HCT116 (cell line): Measurements from ENCODE around the gene SLF1. TPM values are rescaled to one million over a fixed set of nuclear protein-coding genes. Genes with fewer than 3 reads are reported as not detected.

Experiments
- ATAC-seq: fragments of 200-7000 bp; cut with Tn5 transposase; 2 replicates; pipeline ENCODE4 v1.9.1; 2020; ENCODE audit warnings: mild to moderate bottlenecking, moderate library complexity
- BruUV-seq: library from RNA; stranded (reverse); fragments of 400-500 nt; replicated peaks from 2 replicates; lab custom pipeline; 2021; lab: Mats Ljungman, UMichigan
- CTCF ChIA-PET: fragments of 300-600 bp; sonication (Branson Sonifier 250); formaldehyde crosslinking; loops from one replicate; lab custom pipeline; 2021; ENCODE audit warnings: antibody characterized with exemption; lab: Charles Lee
- POLR2A ChIA-PET: fragments of 300-600, 350-600 bp; sonication (Branson Sonifier 250); formaldehyde crosslinking; loops from one replicate; lab custom pipeline; 2021; ENCODE audit warnings: antibody characterized with exemption; lab: Charles Lee
- RAD21 ChIA-PET, 2 experiments: fragments of 300-600 bp; sonication (Branson Sonifier 250); formaldehyde crosslinking; loops; one replicate each; lab custom pipeline; 2023; ENCODE audit warnings: low total read pairs in 2 of 2; ENCODE audit not compliant: uncharacterized antibody in 2 of 2, unreplicated experiment in 2 of 2, low non-redundant PET in 1 of 2; lab: Charles Lee
- DNase-seq: peaks from one replicate; pipeline ENCODE4 v3.0.0-alpha.2; 2010; ENCODE audit warnings: low read depth, low spot score
- H2AFZ ChIP-seq: fragments of 200-600 bp; shearing (Covaris generic), sonication (generic); 2 replicates; pipeline ENCODE4 v1.6.1; 2017; ENCODE audit warnings: low read depth, mixed run types, mixed read lengths, antibody characterized with exemption, low read length; ENCODE audit not compliant: poor library complexity, severe bottlenecking
- H3K27ac ChIP-seq: 2 replicates; pipeline ENCODE4 v1.5.1; 2012; ENCODE audit warnings: low read depth, low read length
- H3K27me3 ChIP-seq: fragments of 200-600 bp; sonication (generic); 2 replicates; pipeline ENCODE4 v1.6.1; 2016; ENCODE audit warnings: mixed run types, low read length, mixed read lengths; ENCODE audit not compliant: insufficient read depth
- H3K36me3 ChIP-seq, 2 experiments: fragments of 200-500 bp in 1 of 2; fragments of 200-600 bp in 1 of 2; sonication (Bioruptor generic) in 1 of 2; sonication (generic) in 1 of 2; 2 replicates each; pipeline versions ENCODE4 v1.5.1 to v1.6.1; 2014 to 2016; ENCODE audit warnings: low read length in 2 of 2, inconsistent platforms in 1 of 2, mixed read lengths in 1 of 2, mixed run types in 1 of 2; ENCODE audit not compliant: insufficient read depth in 2 of 2, control insufficient read depth in 1 of 2
- H3K4me1 ChIP-seq, 2 experiments: fragments of 200-600 bp in 1 of 2; sonication (generic) in 1 of 2; 2 replicates each; pipeline versions ENCODE4 v1.5.1 to v1.6.1; 2012 to 2017; ENCODE audit warnings: low read length in 2 of 2, inconsistent platforms in 1 of 2, mild to moderate bottlenecking in 1 of 2, mixed read lengths in 1 of 2, mixed run types in 1 of 2, moderate library complexity in 1 of 2; ENCODE audit not compliant: insufficient read depth in 2 of 2, control insufficient read depth in 1 of 2
- H3K4me2 ChIP-seq: fragments of 200-600 bp; sonication (generic); 2 replicates; pipeline ENCODE4 v1.6.1; 2017; ENCODE audit warnings: mixed run types, low read length, mixed read lengths
- H3K4me3 ChIP-seq, 2 experiments: fragments of 200-600 bp in 1 of 2; sonication (generic) in 1 of 2; replicated peaks in 1 of 2; 2 replicates each; pipeline ENCODE4 v1.5.1; 2011 to 2016; ENCODE audit warnings: low read length in 2 of 2, control low read depth in 1 of 2, low read depth in 1 of 2, mild to moderate bottlenecking in 1 of 2, mixed read lengths in 1 of 2, mixed run types in 1 of 2
- H3K79me2 ChIP-seq: fragments of 200-600 bp; sonication (generic); 2 replicates; pipeline ENCODE4 v1.6.1; 2017; ENCODE audit warnings: mild to moderate bottlenecking, mixed run types, low read length, moderate library complexity, mixed read lengths; ENCODE audit not compliant: insufficient read depth
- H3K9ac ChIP-seq: fragments of 200-600 bp; sonication (generic); 2 replicates; pipeline ENCODE4 v1.6.1; 2016; ENCODE audit warnings: low read length, mixed read lengths
- H3K9me2 ChIP-seq: fragments of 200-600 bp; sonication (generic), shearing (Covaris generic); 2 replicates; pipeline ENCODE4 v1.6.1; 2017; ENCODE audit warnings: mixed run types, mild to moderate bottlenecking, moderate library complexity; ENCODE audit not compliant: insufficient read depth
- H3K9me3 ChIP-seq, 2 experiments: fragments of 200-500 bp in 1 of 2; fragments of 200-600 bp in 1 of 2; sonication (Bioruptor generic) in 1 of 2; sonication (generic) in 1 of 2; 2 replicates each; pipeline ENCODE4 v1.6.1; 2014 to 2017; ENCODE audit warnings: low read length in 2 of 2, mixed read lengths in 2 of 2, inconsistent platforms in 1 of 2, low read depth in 1 of 2, mild to moderate bottlenecking in 1 of 2, mixed run types in 1 of 2, moderate library complexity in 1 of 2; ENCODE audit not compliant: control insufficient read depth in 1 of 2, insufficient read depth in 1 of 2
- H4K20me1 ChIP-seq: fragments of 200-600 bp; sonication (generic), shearing (Covaris generic); 2 replicates; pipeline ENCODE4 v1.6.1; 2017; ENCODE audit warnings: mixed run types, mild to moderate bottlenecking, moderate library complexity; ENCODE audit not compliant: insufficient read depth
- CEBPB ChIP-seq: IDR thresholded peaks from 2 replicates; pipeline ENCODE4 v1.6.1; 2012; ENCODE audit warnings: low read depth
- EGR1 ChIP-seq: IDR thresholded peaks from 2 replicates; pipeline ENCODE4 v1.6.1; 2012; ENCODE audit warnings: low read depth
- ELF1 ChIP-seq: IDR thresholded peaks from 2 replicates; pipeline ENCODE4 v1.6.1; 2012; ENCODE audit warnings: low read depth, borderline replicate concordance
- EZH2phosphoT487 ChIP-seq: fragments of 200-600 bp; IDR thresholded peaks from 2 replicates; pipeline ENCODE4 v1.6.1; 2018; ENCODE audit warnings: antibody characterized with exemption, borderline replicate concordance
- FOSL1 ChIP-seq: IDR thresholded peaks from 2 replicates; pipeline ENCODE4 v1.6.1; 2012; ENCODE audit warnings: low read depth
- RAD21 ChIP-seq: IDR thresholded peaks from 2 replicates; pipeline ENCODE4 v1.6.1; 2012; ENCODE audit warnings: low read depth, mild to moderate bottlenecking
- SIN3A ChIP-seq: IDR thresholded peaks from 2 replicates; pipeline ENCODE4 v1.6.1; 2012; ENCODE audit warnings: low read depth
- SP1 ChIP-seq: IDR thresholded peaks from 2 replicates; pipeline ENCODE4 v1.6.1; 2012; ENCODE audit warnings: low read depth
- SRF ChIP-seq: IDR thresholded peaks from 2 replicates; pipeline ENCODE4 v1.6.1; 2012; ENCODE audit warnings: low read depth
- TCF7L2 ChIP-seq: IDR thresholded peaks from 2 replicates; pipeline ENCODE4 v1.7.0; 2011; ENCODE audit warnings: borderline replicate concordance, inconsistent platforms; ENCODE audit not compliant: insufficient read depth, insufficient read length; ENCODE audit errors: extremely low read depth
- YY1 ChIP-seq: IDR thresholded peaks from 2 replicates; pipeline ENCODE4 v1.6.1; 2011; ENCODE audit warnings: low read length, low read depth, moderate library complexity, mild to moderate bottlenecking; ENCODE audit not compliant: insufficient replicate concordance; ENCODE audit errors: extremely low read depth
- ZBTB33 ChIP-seq: IDR thresholded peaks from 2 replicates; pipeline ENCODE4 v1.6.1; 2011; ENCODE audit warnings: mild to moderate bottlenecking, low read length, moderate library complexity; ENCODE audit not compliant: insufficient replicate concordance; ENCODE audit errors: extremely low read depth
- ZFX ChIP-seq: fragments of 450-650 bp; IDR thresholded peaks from 2 replicates; pipeline ENCODE4 v1.6.1; 2017
- ZNF274 ChIP-seq: fragments of 200-500 bp; sonication (Bioruptor generic); IDR thresholded peaks from 2 replicates; pipeline ENCODE4 v1.6.1; 2014; ENCODE audit warnings: mild to moderate bottlenecking, low read depth, low read length, inconsistent platforms
- intact Hi-C: fragments of 100-400 bp; cut with micrococcal nuclease; formaldehyde crosslinking; loops from 2 replicates; pipeline ENCODE4 v1.10.0; 2022
- total RNA-seq: library from RNA; stranded (reverse); gene quantifications from one replicate; pipeline ENCODE4 v1.2.1, GENCODE V29; 2021; ENCODE audit not compliant: unreplicated experiment
- TF ChIP-seq, protein P1 (sequence below), 3 experiments: fragments of 200-600 bp in 1 of 3; sonication (generic) in 1 of 3; IDR thresholded peaks in 2 of 3; conservative IDR thresholded peaks in 1 of 3; 2 replicates each; pipeline ENCODE4 v1.5.1; 2012 to 2017; ENCODE audit warnings: low read depth in 2 of 3, low read length in 2 of 3, antibody characterized with exemption in 1 of 3, borderline replicate concordance in 1 of 3, control low read depth in 1 of 3, mild to moderate bottlenecking in 1 of 3, mixed read lengths in 1 of 3, mixed run types in 1 of 3, moderate library complexity in 1 of 3; ENCODE audit not compliant: insufficient read depth in 1 of 3
- TF ChIP-seq, protein P2 (sequence below): IDR thresholded peaks from 2 replicates; pipeline ENCODE4 v1.6.1; 2012

SLF1 gene
- total RNA-seq, 1 experiment from 2014 or later: 10.4 TPM

DNA sequence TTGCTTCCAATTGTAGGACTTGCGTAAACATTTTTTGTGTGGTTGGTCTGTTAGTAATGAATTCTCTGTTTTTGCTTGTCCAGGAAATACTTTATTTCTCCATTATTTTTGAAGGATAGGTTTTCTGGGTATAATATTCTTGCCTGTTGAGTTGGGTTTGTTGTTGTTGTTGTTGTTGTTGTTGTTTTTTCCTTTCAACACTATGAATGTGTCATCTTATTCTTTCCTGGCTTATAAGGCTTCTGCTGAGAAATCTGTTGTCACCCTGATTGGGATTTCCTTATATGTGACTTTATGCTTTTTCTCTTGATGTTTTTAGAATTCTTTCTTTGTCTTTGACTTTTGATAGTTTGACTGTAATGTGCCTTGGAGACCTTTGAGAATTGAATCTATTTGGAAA, 39.8 kb downstream of the SLF1 start:
- Histone ChIP-seq H3K9me3 (peaks cover 3 to 8% of the 10 kb centered on the region in 2 experiments; a peak in 2 of 4 replicates), H3K4me3 (no peak overlapping the region), H3K9ac (no peak overlapping the region), H3K4me2 (no peak overlapping the region), H3K79me2 (peaks cover 32% of the 10 kb centered on the region), H3K9me2 (no peaks in the 10 kb centered on the region), H3K27ac (no peak overlapping the region), H2AFZ (no peak overlapping the region), H4K20me1 (no peaks in the 10 kb centered on the region), H3K36me3 (peaks cover 0 to 21% of the 10 kb centered on the region in 2 experiments; a peak in 1 of 4 replicates), H3K27me3 (no peaks in the 10 kb centered on the region), H3K4me1 (no peaks in the 10 kb centered on the region)
- intact Hi-C loops: no loop called here
- POLR2A ChIA-PET: no interaction called here
- DNase-seq (no peak), ATAC-seq (no peak)
- CTCF ChIA-PET: no interaction called here
- RAD21 ChIA-PET: no interaction called here
- TF ChIP-seq RAD21 (no peak), CEBPB (no peak), ZBTB33 (no peak), SIN3A (no peak), EGR1 (no peak), YY1 (no peak), SRF (no peak), EZH2phosphoT487 (no peak), FOSL1 (no peak), SP1 (no peak), ELF1 (no peak), ZFX (no peak), ZNF274 (no peak), TCF7L2 (no peak)
- TF ChIP-seq, protein P1, sequence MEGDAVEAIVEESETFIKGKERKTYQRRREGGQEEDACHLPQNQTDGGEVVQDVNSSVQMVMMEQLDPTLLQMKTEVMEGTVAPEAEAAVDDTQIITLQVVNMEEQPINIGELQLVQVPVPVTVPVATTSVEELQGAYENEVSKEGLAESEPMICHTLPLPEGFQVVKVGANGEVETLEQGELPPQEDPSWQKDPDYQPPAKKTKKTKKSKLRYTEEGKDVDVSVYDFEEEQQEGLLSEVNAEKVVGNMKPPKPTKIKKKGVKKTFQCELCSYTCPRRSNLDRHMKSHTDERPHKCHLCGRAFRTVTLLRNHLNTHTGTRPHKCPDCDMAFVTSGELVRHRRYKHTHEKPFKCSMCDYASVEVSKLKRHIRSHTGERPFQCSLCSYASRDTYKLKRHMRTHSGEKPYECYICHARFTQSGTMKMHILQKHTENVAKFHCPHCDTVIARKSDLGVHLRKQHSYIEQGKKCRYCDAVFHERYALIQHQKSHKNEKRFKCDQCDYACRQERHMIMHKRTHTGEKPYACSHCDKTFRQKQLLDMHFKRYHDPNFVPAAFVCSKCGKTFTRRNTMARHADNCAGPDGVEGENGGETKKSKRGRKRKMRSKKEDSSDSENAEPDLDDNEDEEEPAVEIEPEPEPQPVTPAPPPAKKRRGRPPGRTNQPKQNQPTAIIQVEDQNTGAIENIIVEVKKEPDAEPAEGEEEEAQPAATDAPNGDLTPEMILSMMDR (IDR thresholded peaks at IDR 0.05 in 2 of 3, conservative IDR thresholded peaks at IDR 0.05 in 1 of 3; ENCODE audit: borderline replicate concordance in 1 of 3, insufficient read depth in 1 of 3, low read depth in 2 of 3, low read length in 2 of 3): no peak
- TF ChIP-seq, protein P2, sequence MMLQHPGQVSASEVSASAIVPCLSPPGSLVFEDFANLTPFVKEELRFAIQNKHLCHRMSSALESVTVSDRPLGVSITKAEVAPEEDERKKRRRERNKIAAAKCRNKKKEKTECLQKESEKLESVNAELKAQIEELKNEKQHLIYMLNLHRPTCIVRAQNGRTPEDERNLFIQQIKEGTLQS: no peak
- BruUV-seq: no TSS peak
